ENCODE results near the gene CTIF.

DNA sequence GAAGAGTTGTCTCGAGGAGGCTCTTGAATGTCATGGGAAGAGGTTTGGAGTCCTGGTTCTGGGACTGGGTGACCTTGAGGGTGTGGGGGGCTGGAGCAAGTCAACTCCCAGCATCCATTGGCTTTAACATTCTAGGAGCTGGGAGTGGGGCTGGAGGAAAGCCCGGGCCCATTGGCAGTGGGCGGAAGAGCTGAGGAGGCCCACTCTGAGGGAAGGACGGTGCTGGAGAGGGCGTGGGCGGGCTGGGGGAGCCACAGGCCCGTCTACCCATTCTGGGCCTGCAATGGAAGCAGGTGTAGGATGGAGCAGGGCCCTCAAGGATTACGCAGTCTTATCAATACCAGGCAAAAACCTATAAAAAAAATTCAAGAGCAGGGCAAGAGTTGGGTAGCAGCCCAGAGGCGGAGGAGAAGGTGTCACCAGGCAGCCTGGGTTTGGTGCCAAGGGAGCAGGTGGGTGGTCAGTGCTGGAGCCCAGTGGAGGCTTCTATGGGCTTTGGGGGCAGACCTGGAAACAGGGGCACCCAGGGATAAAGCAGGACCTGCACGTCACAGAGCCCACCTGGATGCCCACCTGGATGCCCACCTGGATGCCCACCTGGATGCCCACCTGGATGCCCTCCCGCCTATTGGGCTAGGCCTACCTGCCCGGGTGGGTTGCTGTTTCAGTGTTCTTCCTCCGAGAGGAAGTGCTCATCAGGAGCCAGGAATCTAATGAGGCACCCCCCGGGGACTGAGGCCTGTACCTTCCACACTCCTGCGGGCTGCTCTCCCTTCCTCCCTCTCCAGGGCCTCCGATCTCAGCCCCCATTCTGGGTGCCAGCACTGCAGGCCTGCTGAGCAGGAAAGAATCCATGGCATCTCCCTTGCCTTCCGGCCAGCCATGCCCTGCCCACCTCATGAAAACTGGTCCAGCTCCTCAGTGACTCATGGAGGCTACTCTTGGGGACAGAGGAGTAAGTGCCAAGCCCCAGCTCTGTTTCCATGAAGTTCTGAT, 71.3 kb downstream of the CTIF start:
- TF ChIP-seq, protein P1, sequence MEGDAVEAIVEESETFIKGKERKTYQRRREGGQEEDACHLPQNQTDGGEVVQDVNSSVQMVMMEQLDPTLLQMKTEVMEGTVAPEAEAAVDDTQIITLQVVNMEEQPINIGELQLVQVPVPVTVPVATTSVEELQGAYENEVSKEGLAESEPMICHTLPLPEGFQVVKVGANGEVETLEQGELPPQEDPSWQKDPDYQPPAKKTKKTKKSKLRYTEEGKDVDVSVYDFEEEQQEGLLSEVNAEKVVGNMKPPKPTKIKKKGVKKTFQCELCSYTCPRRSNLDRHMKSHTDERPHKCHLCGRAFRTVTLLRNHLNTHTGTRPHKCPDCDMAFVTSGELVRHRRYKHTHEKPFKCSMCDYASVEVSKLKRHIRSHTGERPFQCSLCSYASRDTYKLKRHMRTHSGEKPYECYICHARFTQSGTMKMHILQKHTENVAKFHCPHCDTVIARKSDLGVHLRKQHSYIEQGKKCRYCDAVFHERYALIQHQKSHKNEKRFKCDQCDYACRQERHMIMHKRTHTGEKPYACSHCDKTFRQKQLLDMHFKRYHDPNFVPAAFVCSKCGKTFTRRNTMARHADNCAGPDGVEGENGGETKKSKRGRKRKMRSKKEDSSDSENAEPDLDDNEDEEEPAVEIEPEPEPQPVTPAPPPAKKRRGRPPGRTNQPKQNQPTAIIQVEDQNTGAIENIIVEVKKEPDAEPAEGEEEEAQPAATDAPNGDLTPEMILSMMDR (conservative IDR thresholded peaks at IDR 0.05; ENCODE audit: low read depth, low read length), result no peak
- TF ChIP-seq EZH2phosphoT487 (IDR thresholded peaks at IDR 0.05; ENCODE audit: borderline replicate concordance, low read length), result no peak
